H1 (cell line): ENCODE measurements around the gene PRRG2. TPM values are rescaled to one million over a fixed set of nuclear protein-coding genes. Genes with fewer than 3 reads are reported as not detected.

Experiments
- CTCF ChIP-seq, 3 experiments: IDR thresholded peaks; 1 replicate in 2 of 3; 2 replicates in 1 of 3; pipeline versions ENCODE4 v1.5.1 to v1.6.1; 2011; ENCODE audit warnings: low read length in 3 of 3, mild to moderate bottlenecking in 3 of 3, inconsistent platforms in 2 of 3, low read depth in 1 of 3, moderate library complexity in 1 of 3; ENCODE audit not compliant: insufficient read depth in 1 of 3; ENCODE audit errors: control extremely low read depth in 1 of 3
- E2F6 ChIP-seq: IDR thresholded peaks from 2 replicates; pipeline ENCODE4 v1.6.1; 2012; ENCODE audit warnings: inconsistent platforms
- EP300 ChIP-seq, 2 experiments: IDR thresholded peaks; 1 replicate in 1 of 2; 2 replicates in 1 of 2; pipeline ENCODE4 v1.6.1; 2011 to 2012; ENCODE audit warnings: low read depth in 2 of 2, low read length in 2 of 2, mild to moderate bottlenecking in 2 of 2, borderline replicate concordance in 1 of 2, inconsistent platforms in 1 of 2, moderate library complexity in 1 of 2
- POU5F1 ChIP-seq: IDR thresholded peaks from 2 replicates; pipeline ENCODE4 v1.6.1; 2011; ENCODE audit warnings: low read depth, mild to moderate bottlenecking, low read length, moderate library complexity
- SP1 ChIP-seq: IDR thresholded peaks from 2 replicates; pipeline ENCODE4 v1.6.1; 2011; ENCODE audit warnings: low read depth, low read length
- SUZ12 ChIP-seq: fragments of 200-600 bp; sonication (generic); IDR thresholded peaks from 2 replicates; pipeline ENCODE4 v1.6.1; 2012; ENCODE audit warnings: mild to moderate bottlenecking, inconsistent platforms, low read length, moderate library complexity, mixed read lengths
- ZNF274 ChIP-seq: IDR thresholded peaks from 2 replicates; pipeline ENCODE4 v1.7.0; 2012; ENCODE audit warnings: low read length, borderline replicate concordance; ENCODE audit errors: extremely low read depth
- polyA plus RNA-seq, 7 experiments: library from polyadenylated mRNA; depleted of rRNA in 3 of 7; stranded (reverse) in 5 of 7; unstranded in 2 of 7; fragments of >200 nt in 5 of 7; fragments of 200-250 nt in 2 of 7; gene quantifications; 1 replicate in 5 of 7; 2 replicates in 1 of 7; 4 replicates in 1 of 7; pipeline versions ENCODE4 v1.2.1 to v1.2.3, GENCODE V29; 2011 to 2013; ENCODE audit warnings: missing spikeins in 2 of 7, mixed read lengths in 2 of 7
- total RNA-seq: library from RNA; stranded (reverse); fragmentation: NEBNext Ultra II Directional; extraction: Animal tissue kit (Norgen Biotek cat#: 25700); gene quantifications from 2 replicates; pipeline ENCODE4 v1.2.1, GENCODE V29; 2021

Gene PRRG2
- total and polyA plus RNA-seq, 2 of the 8 experiments (the other 6 are each of a cell fraction or from before 2014, with no cell fraction given), result 4.1 to 5.6 TPM

- TF ChIP-seq E2F6 (no peak), CTCF (IDR thresholded peaks at IDR 0.05; ENCODE audit: control extremely low read depth in 1 of 3, insufficient read depth in 1 of 3, low read depth in 1 of 3, low read length in 3 of 3) (no peak), EP300 (IDR thresholded peaks at IDR 0.05; ENCODE audit: borderline replicate concordance in 1 of 2, low read depth in 2 of 2, low read length in 2 of 2) (no peak), SUZ12 (no peak), SP1 (no peak), ZNF274 (no peak), POU5F1 (no peak)
Measured at GRCh38 chr19:49609499-49610092, 28.5 kb downstream of the PRRG2 start (continued).
